A549 (cell line): ENCODE results near the gene ITPRID1.

Experiments used
- CHD2 ChIP-seq: fragments of 150-350 bp; IDR thresholded peaks from 2 replicates; pipeline ENCODE4 v1.6.1; 2014; ENCODE audit warnings: low read length; ENCODE audit not compliant: partially characterized antibody
- GATA3 ChIP-seq: IDR thresholded peaks from 2 replicates; pipeline ENCODE4 v1.6.1; 2012; ENCODE audit warnings: borderline replicate concordance
- KDM1A ChIP-seq: fragments of 200-600 bp; sonication (generic); IDR thresholded peaks from 2 replicates; pipeline ENCODE4 v1.6.1; 2016; ENCODE audit warnings: low read depth, mild to moderate bottlenecking
- MAFK ChIP-seq: fragments of 450-650 bp; IDR thresholded peaks from 2 replicates; pipeline ENCODE4 v1.6.1; 2014; ENCODE audit not compliant: partially characterized antibody
- POLR2A ChIP-seq: IDR thresholded peaks from 2 replicates; pipeline ENCODE4 v1.6.1; 2012; ENCODE audit warnings: mild to moderate bottlenecking, low read length
- RAD21 ChIP-seq, 2 experiments: fragments of >200 bp in 1 of 2; sonication (Bioruptor Twin) in 1 of 2; formaldehyde crosslinking in 1 of 2; IDR thresholded peaks in 1 of 2; conservative IDR thresholded peaks in 1 of 2; 2 replicates in 1 of 2; 3 replicates in 1 of 2; pipeline ENCODE4 v1.6.1; 2012 to 2018; ENCODE audit warnings: inconsistent platforms in 1 of 2
- RNF2 ChIP-seq: fragments of 200-600 bp; sonication (generic); IDR thresholded peaks from 2 replicates; pipeline ENCODE4 v1.6.1; 2016; ENCODE audit warnings: low read depth, mild to moderate bottlenecking, antibody characterized with exemption, moderate library complexity, borderline replicate concordance
- TP53 ChIP-seq: fragments of 250-450 bp; sonication (Bioruptor Pico); IDR thresholded peaks from 2 replicates; pipeline ENCODE4 v1.5.0; 2021; ENCODE audit warnings: mild to moderate bottlenecking, moderate library complexity
- TF ChIP-seq, protein P1 (sequence below): IDR thresholded peaks from 2 replicates; pipeline ENCODE4 v1.6.1; 2012
- TF ChIP-seq, protein P2 (sequence below): fragments of >200 bp; sonication (Bioruptor Twin); formaldehyde crosslinking; IDR thresholded peaks from 3 replicates; pipeline ENCODE4 v1.5.1; 2016
- TF ChIP-seq, protein P3 (sequence below): IDR thresholded peaks from 2 replicates; pipeline ENCODE4 v1.6.1; 2012

DNA sequence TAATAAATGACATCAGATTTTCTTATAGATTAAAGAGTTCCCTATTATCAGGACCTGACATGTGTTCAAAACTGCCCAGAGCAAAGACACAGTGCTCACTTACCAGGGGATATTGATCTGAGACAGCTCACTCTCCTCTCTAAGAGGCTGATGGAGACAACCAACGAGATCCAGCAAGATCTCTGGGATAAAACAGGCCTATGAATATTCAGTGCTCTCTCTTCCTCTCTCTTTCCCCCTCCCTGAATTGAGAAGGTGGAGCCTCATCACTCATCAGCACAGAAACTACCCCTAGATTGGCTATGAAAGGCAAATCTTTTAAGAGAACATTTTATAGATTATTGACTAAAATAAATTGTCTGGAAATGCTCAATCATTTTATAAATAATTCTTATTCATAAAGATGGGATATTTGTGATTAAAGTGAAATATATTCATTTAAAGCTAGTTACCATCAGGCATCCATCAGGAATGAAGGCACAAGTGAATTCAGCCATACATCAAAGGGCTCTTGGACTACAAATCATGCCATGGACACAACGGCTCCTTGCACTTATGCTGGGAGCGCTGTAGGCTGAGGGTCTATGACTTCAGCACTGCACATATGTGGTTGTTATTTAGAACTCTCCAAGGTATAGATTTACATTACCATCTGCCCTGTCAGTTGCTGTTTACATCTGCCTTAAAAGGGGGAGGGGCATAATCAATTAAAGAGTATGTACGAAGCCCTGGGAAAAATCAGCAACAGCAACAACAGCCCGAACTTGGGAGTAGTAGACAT lies 169.7 kb downstream of the ITPRID1 start:
- TF ChIP-seq GATA3 (no peak), POLR2A (no peak), MAFK (no peak), RNF2 (no peak), RAD21 (conservative IDR thresholded peaks at IDR 0.05 in 1 of 2, IDR thresholded peaks at IDR 0.05 in 1 of 2) (no peak), KDM1A (no peak), TP53 (no peak), CHD2 (no peak)
- TF ChIP-seq, protein P1, sequence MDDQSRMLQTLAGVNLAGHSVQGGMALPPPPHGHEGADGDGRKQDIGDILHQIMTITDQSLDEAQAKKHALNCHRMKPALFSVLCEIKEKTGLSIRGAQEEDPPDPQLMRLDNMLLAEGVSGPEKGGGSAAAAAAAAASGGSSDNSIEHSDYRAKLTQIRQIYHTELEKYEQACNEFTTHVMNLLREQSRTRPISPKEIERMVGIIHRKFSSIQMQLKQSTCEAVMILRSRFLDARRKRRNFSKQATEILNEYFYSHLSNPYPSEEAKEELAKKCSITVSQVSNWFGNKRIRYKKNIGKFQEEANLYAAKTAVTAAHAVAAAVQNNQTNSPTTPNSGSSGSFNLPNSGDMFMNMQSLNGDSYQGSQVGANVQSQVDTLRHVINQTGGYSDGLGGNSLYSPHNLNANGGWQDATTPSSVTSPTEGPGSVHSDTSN: no peak
- TF ChIP-seq, protein P2, sequence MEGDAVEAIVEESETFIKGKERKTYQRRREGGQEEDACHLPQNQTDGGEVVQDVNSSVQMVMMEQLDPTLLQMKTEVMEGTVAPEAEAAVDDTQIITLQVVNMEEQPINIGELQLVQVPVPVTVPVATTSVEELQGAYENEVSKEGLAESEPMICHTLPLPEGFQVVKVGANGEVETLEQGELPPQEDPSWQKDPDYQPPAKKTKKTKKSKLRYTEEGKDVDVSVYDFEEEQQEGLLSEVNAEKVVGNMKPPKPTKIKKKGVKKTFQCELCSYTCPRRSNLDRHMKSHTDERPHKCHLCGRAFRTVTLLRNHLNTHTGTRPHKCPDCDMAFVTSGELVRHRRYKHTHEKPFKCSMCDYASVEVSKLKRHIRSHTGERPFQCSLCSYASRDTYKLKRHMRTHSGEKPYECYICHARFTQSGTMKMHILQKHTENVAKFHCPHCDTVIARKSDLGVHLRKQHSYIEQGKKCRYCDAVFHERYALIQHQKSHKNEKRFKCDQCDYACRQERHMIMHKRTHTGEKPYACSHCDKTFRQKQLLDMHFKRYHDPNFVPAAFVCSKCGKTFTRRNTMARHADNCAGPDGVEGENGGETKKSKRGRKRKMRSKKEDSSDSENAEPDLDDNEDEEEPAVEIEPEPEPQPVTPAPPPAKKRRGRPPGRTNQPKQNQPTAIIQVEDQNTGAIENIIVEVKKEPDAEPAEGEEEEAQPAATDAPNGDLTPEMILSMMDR: no peak
- TF ChIP-seq, protein P3, sequence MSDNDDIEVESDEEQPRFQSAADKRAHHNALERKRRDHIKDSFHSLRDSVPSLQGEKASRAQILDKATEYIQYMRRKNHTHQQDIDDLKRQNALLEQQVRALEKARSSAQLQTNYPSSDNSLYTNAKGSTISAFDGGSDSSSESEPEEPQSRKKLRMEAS: no peak
